Occipital lobe (tissue), 2 donors: ENCODE measurements around the gene GMPPA. TPM values are rescaled to one million over a fixed set of nuclear protein-coding genes. Genes with fewer than 3 reads are reported as not detected.

Source experiments
- DNase-seq: peaks from one replicate; lab custom pipeline; 2025; lab: John Stamatoyannopoulos, UW
- total RNA-seq: library from RNA; depleted of rRNA; stranded (reverse); fragments of >200 nt; gene quantifications from one replicate; pipeline ENCODE4 v1.2.3, GENCODE V29; 2014

Gene GMPPA
- total RNA-seq, 1 donor from 2014 or later, result 7.5 TPM

DNA sequence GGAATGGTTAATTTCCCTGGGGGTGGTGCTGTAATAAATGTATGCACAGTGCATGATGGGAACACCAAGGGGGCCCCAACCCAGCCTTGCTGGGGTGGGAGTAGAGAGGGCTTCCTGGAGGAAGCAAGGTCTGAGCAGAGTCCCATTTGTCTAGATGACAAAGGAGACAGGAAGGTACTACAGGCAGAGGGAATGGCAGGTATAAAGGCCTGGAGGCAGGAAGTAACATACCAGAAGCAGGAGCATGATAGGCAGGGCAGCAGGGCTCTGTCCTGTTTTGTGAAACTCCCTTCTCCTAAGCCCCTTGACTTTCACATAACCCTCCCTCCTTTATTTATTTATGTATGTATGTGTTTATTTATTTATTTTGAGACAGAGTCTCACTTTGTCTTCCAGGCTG lies 3.9 kb downstream of the GMPPA start:
- no peak for DNase-seq

DNA sequence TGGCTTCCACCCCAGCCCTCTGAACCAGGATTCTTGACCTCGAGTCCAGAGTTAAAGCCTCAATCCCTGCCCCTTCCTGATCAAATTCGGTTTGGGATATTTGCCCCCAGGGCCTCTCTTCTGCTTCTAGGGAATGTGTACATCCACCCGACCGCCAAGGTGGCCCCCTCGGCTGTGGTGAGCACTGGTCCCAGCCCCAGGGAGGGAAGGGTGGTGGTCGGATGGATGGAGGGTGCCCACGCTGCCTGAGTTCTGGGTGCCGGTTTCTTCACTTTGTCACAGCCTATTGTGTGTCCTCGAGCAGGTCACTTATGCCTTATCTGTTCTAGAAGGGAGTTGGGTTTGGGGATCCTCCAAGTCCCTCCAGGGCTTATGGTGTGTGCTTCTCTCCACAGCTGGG lies 6.9 kb downstream of the GMPPA start:
- DNase-seq, result no peak

DNA sequence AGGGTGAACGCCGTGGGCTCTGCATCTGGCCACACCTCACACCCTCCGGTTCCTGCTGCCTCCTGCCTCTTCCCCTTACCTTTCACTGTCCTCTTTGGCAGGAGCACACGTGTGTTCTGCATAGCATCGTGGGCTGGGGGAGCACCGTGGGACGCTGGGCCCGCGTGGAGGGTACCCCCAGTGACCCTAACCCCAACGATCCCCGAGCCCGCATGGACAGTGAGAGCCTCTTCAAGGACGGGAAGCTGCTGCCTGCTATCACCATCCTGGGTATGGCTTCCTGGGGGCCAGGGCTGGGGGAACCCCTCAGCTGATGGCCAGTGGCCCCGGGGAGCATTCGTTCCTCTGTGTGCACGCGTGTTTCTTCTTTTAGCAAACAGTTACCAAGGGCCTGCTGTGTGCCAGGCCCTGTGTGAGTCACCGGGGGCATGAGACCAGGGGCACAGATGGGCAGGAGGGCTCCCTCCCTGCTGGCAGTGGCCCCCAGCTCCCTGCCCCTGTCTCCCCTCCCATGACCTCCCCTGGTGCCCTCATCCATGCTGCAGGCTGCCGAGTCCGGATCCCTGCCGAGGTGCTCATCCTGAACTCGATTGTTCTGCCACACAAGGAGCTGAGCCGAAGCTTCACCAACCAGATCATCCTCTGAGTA lies 7.6 kb downstream of the GMPPA start:
- no peak for DNase-seq

DNA sequence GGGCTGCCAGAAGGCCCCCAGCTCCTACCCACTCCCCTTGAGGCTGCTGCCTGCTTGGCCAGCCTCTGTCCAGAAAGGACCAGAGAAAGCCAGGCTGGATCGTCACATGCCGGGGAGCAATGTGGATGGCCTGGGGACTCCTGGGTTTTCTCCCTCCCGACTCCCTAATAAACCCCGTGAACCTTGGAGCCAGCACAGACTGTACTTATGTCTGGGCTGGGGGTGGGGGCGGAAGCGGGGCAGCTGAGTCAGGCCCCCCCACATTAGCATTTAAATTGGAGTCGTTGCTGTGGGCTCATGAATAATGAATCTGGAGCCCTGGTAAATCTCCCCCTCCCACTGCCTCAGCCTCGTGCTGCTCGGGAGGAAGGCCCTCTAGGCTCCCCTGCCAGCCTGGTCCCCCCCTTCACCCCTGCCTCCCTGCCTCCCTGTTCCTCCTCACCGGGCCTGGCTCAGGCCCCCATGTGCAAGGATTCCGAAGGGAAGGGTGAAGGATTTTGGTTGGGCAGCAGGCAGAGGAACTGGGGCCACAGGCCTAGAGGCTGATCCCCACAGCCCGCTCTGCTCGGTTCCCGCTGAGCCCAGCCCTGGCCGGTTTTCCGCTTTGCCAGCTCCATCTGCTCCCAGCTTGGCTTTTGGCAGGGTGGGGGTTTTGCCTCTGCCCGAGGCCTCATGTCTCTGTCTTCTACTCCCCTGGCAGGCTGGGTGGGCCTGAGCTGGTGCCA lies 8.3 kb downstream of the GMPPA start:
- DNase-seq, result no peak

DNA sequence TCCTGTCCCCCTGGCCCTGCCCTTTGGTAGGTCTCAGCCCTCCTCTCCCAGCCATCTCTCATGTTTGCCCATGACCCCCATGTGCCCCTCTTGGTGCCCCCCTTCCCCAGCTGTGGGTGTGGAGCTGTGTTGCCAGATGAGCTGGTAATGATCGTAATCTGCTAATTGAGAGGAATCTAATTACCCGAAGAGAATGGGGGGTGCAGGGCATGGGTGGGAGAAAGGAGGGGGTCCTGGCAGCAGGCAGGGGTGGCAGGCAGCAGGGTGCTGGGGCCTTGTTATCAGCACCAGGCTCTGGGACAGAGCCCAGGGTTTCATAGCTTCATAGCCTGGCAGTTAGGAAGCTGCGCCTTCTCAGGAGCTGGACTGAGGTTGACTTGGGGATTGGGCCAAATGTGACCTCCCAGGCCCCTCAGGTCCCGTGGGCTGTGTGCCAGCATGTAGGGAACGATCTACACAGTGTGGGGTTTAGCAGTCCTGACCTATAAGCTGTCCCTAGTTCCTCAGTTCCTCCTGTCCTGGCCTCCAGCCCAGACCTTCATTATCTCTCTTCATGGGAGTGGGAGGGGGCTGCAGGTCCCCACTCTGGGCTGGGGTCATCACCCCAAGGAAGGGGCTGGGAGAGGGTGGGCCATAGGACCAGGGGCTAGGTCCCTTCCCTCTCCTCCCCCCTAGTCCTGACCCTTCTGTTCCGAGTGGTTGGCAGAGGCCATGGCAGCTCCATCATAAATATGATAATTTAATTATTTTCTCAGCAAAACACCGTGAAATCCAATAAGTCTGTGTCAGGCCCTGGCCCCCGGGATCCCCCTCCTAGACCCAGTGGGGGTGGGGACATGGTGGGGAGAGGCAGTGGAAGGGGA lies 9.1 kb downstream of the GMPPA start:
- no peak for DNase-seq

DNA sequence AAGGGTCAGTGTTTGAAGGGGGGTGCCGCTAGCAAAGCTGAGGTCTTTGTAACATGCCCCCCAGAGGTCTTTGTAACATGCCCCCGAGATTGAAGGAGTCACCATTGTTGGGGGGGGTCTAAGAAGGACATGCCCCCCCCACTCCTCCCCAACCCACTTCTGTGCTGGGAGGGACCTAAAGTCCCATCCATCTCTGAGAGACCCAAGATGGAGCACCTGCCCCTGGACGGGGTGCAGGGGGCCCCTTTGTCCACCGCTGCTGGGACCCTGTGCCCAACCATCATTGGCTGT lies 9.7 kb downstream of the GMPPA start:
- DNase-seq, result no peak

DNA sequence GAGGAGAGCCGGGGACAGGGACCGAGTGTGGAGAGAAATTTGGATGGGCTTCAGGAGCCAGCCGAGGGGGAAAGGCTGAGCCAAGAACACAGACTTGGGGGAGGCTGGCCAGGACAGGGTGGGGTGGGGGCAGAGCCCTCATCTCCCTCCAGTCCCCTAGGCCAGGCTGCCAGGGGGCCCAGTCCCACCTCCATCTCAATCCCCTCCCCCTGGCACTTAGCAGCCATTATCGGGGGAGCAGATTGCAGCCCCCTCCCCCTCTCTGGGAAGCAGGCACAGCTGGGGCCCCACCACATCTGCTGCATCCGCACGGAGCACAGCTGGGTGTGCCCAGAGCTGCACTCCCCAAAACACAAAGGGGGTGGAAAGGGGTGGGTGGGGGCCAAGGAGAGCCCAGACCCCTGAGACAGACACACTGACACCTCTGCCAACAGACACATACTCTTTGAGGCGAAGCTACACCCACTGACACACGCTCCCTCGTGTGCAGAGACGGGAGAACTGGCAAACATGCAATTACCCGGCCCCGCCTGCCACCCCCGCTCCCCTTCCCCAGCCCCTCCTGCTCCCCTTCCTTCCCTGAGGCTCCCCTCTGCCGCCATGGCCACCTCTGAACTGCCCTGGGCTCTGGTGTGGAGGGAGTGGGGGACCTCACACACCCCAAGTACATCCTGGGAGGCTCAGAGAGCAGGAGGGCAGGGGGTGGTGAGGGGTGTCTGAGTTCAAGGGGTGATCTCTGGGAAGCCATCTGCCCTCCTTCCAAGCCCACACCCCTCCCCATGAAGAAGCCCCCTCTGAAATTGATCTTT lies 10.5 kb downstream of the GMPPA start:
- DNase-seq, result no peak

DNA sequence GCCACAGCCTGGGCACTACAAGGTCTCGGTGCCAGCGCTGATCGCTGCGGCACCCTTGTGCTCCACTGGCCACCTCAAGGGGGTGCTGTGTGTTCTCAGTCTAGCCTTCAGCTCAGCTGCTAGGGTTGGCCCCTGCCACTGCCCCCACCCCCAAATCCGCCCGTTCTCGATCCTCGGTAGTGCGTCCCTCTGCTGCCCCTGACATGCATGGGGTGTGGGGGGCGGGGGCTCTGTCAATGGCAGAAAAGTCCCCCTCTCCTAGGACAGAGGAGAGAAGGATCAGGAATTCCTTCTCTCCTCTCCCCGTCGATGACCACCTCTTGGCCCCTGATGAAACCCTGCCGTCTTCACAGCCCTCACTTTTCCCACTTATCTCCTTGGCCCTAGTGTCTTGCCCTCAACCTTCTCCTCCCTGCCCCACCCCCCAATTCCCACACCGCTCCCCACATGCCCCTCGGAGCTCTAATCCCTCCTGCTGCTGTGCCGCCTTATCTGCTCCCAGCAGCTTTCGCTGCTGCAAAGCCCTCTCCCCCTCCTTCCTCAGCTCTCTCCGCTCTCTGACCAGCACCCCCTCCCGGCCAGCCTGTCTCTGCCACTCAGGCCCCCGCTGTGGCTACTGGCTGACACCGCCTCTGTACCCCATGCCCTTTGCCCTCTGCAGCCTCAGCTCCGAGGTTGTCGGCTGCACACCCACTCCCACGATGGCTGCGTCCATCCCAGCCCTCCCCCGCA lies 11.3 kb downstream of the GMPPA start:
- no peak for DNase-seq

DNA sequence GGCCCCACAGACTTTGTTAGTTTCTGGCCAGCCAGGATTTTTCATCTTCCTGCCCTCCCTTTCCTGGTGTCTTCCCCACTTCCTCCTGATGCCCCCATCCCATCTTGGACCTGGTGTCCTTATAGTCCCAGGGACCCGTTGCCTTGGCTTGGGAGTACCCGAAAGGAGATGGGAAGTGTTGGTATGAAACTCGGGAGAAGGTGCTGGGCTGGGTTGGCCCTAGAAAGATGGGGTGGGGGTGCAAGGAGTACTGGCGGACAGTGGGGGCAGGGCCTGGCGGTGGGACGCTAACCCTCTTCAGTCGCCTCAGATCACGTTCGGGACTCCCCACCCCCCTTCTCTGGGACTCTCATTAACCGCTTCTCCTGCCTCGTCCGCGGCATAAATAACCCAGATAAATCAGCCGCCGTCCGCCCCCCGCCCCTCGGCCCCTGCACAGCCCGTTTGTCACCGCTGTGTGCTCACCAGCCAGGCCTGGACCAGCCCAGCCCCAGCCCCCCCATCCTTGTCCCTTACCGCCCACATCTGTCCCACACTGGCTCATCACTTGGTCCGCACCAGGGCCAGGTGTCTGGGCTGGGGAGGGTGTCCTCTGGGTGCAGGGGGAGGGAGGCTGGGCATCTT lies 11.9 kb downstream of the GMPPA start:
- DNase-seq, result no peak

DNA sequence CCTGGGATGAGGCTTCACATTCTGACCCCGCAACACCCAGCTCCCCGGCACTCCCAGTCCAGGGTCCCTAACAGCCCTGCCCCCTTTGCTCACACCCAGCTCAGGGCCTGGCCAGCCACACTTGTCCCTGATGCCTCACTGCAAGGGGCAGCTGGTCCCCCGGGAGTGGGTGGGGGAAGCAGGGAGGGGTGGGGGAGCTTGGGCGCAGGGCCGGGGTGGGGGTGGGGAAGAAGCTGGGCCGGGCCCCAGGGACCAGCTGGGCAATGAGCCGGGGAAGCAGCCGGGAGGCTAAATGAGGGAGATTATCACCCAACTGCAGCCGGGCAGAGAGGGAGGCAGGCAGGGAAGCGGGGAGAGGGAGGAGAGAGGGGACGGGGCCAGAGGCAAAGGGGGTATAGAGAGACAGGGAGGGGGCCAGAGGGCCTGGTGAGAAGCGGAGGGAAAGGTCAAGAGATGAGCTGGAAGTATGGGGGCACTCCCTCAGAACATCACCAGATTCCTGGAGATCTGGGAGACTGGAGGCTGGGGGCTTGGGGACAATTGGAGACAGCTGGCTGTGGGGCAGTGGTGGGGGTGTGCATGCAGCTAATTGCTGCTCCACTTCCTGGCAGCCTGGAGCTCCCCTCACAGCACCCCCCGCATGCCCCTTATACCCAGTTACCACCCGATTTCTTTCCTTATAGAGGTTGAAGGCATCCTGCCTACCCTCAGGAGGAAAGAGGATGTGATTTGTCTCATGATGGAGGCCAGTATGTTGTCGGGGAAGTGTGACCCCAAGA lies 13.0 kb downstream of the GMPPA start:
- no peak for DNase-seq

DNA sequence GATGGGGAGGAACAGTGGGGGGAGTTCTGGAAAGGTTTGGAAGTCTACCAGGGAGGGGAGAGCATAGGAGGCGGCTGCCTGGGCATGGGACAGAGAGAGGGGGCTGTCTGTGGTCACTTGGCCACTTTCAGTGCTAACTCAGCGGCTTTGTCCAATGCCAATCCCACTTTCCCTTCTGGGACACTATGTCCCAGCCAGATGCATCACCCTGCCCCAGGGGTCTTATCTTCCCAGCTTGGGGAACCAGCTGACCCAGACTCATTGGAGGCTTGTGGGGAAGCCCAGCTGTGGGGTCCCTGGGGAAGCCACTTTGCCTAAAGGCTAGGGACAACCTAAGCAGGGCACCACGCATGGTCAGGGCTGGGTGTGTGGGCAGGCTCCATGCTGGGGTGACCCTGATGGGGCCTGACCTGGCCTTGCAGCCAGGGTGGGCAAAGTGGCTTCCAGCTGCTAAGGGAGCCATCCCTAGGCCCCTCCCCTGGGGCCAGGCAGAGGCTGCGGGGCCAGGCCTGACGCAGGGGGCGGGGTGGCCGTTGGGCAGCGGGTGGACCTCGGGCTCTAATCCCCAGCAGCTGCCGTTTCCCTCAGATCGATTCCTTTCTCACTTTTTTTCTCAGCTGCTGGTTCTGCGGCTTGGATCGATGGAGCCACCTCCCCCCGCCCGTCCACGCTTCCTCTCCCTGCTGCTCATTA lies 14.0 kb downstream of the GMPPA start:
- DNase-seq, result no peak

DNA sequence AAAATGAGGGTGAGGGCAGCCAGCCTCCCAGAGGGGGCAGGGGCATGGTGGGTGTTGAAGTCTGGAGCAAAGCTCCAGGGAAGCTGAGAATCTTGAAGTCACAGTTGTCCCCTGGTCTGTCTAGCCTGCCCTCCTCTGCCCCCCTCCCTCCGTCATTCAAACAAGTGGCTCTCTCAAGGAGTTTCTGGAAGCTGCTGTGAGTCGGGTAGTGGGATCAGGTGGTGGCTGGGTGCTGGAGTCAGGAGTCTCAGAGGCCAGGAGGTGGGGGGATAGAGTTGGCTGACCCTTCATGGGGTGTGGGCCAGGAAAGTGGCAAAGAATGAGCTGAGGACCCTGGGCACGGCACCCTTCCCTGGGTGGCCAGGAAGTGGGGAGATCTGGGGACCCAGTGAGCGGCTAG lies 15.1 kb downstream of the GMPPA start:
- no peak for DNase-seq

DNA sequence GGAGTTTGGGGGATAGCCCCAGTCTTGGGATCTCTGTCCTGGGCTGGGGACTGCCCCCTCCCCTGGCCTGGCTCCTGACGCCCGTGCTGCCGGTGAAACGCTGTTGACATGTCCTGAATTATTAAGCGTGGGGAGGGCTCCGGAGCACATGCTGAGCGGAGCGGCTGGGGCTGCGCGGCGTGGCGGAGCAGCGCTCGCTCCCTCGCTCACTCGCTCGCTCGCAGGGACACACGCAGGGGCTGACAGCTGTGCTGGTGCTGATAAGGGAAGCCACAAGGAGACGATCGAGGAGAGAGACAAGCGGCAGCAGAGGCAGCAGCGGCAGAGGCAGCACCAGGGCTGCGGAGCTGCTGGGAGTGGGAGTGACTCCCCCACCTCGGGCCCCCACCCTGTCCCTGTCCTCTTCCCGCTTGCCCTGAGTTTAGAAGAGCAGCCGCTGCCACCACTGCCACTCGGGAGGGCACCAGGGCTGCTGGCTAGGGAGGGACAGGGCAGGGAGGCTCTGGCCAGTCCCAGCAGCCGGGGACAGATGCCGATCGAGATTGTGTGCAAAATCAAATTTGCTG lies 15.6 kb downstream of the GMPPA start, which contains the start of gene ASIC4:
Gene ASIC4 (plus strand): TSS at position 287 of the 566 bp plus-strand sequence. CDS start 243 bp downstream, at position 530.
- no peak for DNase-seq

DNA sequence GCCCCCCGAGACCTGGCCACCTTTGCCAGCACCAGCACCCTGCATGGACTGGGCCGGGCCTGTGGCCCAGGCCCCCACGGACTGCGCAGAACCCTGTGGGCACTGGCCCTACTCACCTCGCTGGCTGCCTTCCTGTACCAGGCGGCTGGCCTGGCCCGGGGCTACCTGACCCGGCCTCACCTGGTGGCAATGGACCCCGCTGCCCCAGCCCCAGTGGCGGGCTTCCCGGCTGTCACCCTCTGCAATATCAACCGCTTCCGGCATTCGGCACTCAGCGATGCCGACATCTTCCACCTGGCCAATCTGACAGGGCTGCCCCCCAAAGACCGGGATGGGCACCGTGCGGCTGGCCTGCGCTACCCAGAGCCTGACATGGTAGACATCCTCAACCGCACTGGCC lies 16.1 kb downstream of the GMPPA start:
- no peak for DNase-seq

DNA sequence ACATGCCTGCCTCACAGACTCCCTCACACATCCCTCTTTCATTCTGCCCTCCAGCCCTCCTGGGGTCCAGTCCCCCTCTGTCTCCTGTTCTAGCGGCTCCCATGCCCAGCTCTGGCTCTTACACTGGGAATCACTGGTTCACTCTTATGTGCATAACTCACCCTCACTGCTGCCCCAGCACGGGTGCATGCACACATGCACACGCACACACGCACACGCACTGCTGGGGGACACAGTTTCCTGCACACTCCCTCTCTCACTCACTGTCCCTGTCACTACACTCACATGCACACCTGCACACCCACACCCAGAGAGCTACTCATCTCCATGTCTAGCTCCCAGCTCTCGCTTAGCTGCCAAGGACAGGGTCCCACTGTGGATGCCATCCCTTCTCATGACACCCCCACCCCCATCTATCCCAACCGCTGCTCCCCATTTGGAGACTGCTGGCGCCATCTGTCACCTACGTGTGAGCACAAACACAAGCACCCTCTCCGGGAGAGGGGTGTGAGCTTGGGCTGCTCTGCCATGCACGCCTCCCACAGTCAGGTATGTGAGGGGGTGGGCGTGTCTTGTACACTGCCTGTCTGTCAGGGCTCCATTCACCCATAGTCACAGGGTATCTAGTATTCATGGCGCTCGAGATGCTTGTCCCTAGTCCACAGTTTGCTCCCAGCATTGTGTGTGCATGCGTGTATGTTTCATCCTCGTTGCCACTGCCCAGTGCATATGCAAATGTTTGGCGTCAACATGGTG lies 17.4 kb downstream of the GMPPA start:
- no peak for DNase-seq

DNA sequence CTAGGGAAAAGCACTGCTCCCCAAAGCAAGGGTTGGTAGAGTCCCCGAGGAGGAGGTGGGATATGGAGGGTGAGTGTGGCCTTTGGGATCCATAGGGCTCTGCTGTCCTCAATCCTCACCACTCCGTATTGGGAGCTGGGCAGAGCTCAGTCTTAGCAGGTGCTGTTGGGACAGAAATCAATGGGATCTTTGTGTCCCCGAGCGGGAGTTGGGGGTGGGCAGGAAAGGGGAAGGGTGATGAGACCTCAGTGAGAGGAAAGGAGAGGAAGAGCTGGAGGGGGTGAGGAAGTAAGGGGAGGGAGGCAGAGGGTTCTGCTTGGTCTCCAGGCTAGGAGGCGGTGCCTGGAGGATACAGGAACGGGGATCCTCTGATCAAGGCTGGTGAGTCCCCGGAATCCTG lies 18.2 kb downstream of the GMPPA start:
- DNase-seq, result no peak

DNA sequence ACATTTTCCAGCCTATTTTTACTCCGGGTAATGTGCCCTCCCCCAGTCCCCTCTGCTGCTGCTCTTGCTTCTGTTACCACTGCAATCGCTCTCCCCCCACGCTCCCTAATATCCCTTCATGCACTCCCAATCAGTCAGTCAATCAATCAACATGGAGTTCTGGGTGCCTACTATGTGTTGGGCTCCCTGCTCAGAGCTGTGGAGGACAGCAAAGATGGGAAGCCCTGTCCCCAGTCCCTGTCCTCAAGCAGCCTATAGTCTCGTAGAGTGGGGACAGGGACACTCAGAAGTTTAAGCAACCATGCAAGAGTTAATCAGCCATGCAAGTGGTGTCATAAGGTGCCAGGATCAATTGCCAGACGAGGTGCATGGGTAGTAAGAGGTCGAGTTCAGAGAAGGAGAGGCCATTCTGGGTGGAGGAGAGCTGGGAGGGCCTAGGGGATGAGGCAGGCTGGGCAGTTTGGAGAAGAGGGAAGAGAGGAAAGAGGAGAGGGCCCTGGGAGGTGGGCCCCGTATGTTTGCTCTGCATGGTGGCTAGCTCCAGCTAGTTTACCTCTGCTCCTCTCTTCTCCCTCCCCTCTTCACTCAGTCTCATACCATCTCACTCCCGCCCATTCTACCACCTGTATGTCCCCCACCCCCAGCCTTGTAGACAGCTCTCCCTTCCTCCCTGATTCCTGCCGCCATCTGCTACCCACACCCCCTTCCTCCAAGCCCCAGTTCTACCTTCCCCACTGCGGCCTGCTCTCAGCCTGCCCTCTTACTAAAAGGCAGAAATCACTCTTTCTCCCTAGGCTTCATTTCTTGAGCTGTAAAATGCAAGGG lies 19.5 kb downstream of the GMPPA start:
- no peak for DNase-seq
